HS-27A (cell line): ENCODE results near the gene IFI27L1.

ENCODE experiments used
- DNase-seq: peaks from one replicate; pipeline ENCODE4 v3.0.0-alpha.2; 2012; ENCODE audit warnings: low read depth, missing footprints

The IFI27L1 gene

DNA sequence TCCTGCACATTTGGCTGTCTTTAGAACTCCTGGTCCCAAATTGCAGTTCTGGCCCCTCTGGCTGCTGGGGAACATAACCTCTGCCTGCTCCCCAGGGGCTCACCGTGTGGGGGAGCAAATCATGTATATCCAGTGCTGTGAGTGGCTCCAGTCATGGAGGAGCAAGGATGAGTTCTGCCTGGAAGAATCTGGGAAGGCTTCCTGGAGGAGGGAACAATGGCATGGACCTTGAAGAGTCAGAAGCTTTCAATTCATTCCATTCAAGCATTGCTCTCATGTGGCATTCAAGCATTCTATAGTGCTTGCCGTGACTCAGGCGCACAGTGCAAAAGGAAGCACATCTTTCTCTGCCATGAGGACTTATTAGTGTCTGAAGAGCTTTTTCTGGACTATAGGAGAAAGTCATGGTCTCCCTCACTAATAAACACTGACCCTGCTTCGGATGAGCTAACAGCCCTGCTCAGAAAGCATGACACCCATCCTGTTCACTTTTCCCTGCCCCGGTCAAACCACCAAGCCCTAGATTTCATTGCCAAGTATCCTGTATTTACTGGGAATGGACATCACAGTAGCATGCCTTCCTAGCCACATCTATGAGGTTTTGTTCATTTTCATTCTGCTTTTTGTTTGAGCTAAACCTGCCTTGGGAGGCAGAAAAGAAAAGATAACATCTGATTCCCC, 32.9 kb downstream of the IFI27L1 start:
- DNase-seq = no peak

GRCh38 chr14:94114589-94115057, 33.5 kb downstream of the IFI27L1 start:
- no peak for DNase-seq

DNA sequence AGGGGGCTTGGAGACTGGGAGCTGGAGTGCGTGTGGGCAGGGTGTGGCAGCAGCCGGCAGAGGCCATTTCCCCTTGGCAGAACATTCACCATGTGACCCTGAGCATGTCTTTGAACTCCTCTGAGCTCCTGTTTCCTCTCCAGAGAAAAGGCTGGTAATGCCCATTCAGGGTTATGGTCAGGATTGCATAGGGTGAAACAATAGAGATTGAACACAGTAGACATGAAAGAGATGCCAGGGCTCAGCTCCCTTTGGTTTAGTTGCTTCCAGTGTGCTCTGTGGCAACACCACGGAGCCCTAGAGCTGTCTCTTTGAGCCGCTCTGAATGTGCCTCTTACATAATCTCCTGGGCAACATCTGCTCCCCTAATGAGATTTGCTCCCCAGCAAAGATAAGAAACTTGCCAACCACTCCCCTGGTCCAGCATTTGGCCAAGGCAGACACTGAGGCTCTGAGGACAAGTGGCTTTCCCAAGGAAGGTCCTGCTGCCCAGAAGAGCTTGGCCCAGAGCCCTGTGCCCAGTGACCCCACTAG, 34.0 kb downstream of the IFI27L1 start:
- no peak for DNase-seq

GRCh38 chr14:94115631-94116030, 34.5 kb downstream of the IFI27L1 start:
- no peak for DNase-seq

DNA sequence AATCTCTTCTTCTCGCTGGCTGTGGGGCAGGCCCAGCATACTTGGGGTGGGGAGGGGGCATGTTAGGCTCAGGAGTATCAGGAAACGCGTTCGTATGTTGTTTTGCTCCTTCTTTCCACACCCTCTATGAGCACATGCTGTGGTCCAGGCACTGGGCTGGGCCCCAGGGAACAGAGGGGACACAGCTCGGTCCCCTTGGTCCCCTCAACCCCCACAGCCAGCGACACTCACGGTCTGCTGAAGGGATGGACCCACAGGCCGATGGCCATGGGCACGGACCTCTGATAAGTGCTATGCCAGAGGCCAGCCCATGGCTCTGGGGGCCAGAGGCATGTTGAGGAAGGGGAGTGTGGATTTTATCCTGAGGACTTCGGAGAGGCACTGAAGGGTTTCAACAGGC, 35.6 kb downstream of the IFI27L1 start:
- DNase-seq = no peak

GRCh38 chr14:94117856-94118255, 36.7 kb downstream of the IFI27L1 start:
- no peak for DNase-seq

GRCh38 chr14:94119071-94119470, 38.0 kb downstream of the IFI27L1 start:
- DNase-seq = no peak

GRCh38 chr14:94120667-94121340, 39.7 kb downstream of the IFI27L1 start:
- no peak for DNase-seq

GRCh38 chr14:94121485-94121884, 40.4 kb downstream of the IFI27L1 start:
- DNase-seq = no peak

DNA sequence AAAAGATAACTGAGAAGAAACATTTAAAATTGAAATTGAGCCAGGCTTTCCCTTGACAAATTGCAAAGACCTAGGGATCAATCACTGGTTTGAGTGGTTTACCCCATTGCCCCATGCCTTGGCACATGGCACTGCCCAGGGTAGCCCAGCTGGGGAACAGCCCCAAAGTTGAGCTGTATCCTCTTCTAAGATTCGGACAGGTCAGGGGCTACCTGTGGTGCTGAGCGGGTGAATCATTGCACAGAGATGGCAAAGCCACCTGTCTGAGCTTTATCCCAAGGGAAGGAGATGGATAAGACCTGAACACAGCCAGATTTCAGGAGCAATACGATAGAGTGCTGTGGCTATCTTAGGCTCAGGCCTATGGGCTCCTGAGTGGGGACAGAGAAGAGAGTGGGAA, 41.3 kb downstream of the IFI27L1 start:
- no peak for DNase-seq

DNA sequence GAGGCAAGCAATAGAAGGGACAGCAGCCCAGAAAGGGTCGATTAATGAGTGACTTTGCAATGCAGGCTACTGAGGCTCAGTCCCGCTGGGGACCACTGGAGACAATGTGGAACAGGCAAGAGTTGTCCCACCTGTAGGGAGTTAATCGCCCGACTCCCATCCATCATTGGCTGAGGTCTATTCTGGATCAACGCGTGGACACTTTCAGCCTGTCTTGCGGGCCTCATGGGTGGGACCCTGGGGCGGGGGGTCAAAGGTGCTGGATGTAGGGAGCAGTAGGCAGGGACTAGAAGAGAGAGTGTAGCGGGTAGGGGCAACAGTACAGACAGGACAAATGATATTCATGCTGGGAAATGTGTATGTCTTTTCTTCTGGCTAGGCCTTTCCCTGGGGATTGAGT, 42.2 kb downstream of the IFI27L1 start:
- DNase-seq = no peak

DNA sequence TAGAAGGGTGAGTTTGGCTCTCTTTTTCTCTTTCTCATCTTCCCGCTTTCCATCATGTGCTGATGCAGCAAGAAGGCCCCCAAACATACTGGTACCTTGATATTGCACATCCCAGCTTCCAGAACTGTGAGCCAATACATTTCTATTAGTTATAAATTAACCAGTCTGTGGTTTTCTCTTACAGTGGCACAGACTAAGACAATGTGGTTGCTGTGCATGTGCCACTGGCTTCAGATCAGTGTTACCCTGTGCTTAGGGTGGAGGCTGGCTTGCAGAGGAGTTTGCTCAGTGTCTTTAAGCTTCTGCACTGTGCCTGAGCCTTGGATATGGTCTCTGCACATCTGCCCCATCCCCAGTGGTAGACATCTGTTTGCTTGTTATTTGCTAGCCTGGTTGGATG, 42.8 kb downstream of the IFI27L1 start:
- no peak for DNase-seq

GRCh38 chr14:94124582-94125377, 43.7 kb downstream of the IFI27L1 start:
- DNase-seq = no peak

- DNase-seq = no peak
Measured at GRCh38 chr14:94125659-94126418, 44.7 kb downstream of the IFI27L1 start.

GRCh38 chr14:94126419-94126677, 45.2 kb downstream of the IFI27L1 start:
- no peak for DNase-seq

GRCh38 chr14:94126800-94127199, 45.7 kb downstream of the IFI27L1 start:
- no peak for DNase-seq

DNA sequence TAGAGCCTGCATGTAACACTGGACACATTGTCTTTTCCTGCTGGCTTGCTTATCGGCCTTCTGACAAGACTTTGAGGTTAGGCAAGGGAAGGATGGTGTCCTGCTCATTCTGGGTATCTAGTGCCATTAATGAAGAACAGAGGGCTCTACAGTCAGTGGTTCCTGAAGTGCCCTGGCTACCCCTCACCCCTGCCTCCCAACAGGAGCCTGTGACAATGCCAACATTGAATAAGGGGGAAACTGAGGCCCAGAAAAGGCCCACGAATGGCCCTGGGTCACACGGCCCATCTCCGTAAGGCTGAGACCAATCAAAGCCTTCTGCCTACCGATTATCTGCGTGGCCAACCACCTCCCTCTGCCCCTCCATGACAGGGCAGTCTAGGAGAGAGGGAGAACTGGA, 46.2 kb downstream of the IFI27L1 start:
- no peak for DNase-seq

- DNase-seq = no peak
Measured at GRCh38 chr14:94128216-94128839, 47.2 kb downstream of the IFI27L1 start.

- peak; percentile 54 for DNase-seq
Measured at GRCh38 chr14:94129111-94129757, 48.1 kb downstream of the IFI27L1 start, which contains the start of gene IFI27L2. TSS of gene IFI27L2 (minus strand) at chr14:94129604. CDS start at chr14:94129564, 40 bp downstream.

DNA sequence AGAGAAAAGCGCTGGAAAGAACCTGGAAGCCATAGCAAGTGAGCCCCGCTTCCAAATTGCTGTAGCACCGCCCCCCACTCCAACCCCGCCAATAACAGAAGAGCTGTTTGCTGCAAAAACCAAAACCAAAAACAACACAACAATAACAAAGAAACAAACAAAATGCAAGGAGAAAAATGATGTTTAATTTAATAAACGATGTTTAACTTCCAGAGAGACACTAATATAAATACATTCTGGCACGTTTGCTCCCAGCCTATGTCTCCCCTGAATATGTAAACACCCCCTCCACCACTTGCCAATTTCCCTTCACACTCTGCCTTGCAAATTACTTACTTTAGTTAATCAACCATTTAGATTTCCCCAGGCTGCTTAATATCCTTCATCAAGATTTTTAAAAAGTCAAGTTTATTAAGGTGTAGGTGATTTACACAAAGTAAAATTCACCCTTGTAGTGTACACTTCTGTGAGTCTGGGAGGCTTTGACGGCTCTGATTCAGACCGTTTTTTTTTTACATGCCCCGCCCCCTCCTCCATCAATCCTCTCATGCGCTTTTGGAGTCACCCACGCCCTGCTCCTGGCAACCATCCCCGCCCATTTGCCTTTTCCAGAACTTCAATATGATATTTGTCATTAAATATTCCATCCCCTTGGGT, 48.8 kb downstream of the IFI27L1 start:
- peak; percentile 38 for DNase-seq
